GM23248 (cell line): ENCODE data around the gene DOCK6. TPM values are rescaled to one million over a fixed set of nuclear protein-coding genes. Genes with fewer than 3 reads are reported as not detected.
A peak's percentile ranks its signal among the peaks of the same experiment; 100 is the strongest.

Source experiments
- DNase-seq: peaks from one replicate; pipeline ENCODE4 v3.0.0-alpha.2; 2015
- H2AFZ ChIP-seq: fragments of 200-600 bp; sonication (generic); 2 replicates; pipeline ENCODE4 v1.6.1; 2016; ENCODE audit warnings: antibody characterized with exemption
- H3F3A ChIP-seq: fragments of 200-600 bp; sonication (generic); 2 replicates; pipeline ENCODE4 v1.6.1; 2016; ENCODE audit warnings: mild to moderate bottlenecking, antibody characterized with exemption, mixed run types; ENCODE audit not compliant: insufficient read depth
- H3K27ac ChIP-seq: fragments of 200-600 bp; sonication (generic); 2 replicates; pipeline ENCODE4 v1.5.1; 2016; ENCODE audit warnings: mild to moderate bottlenecking
- H3K27me3 ChIP-seq: fragments of 200-600 bp; sonication (generic); replicated peaks from 2 replicates; pipeline ENCODE4 v1.6.1; 2016; ENCODE audit warnings: mild to moderate bottlenecking; ENCODE audit not compliant: insufficient read depth
- H3K36me3 ChIP-seq: fragments of 200-600 bp; sonication (generic); 2 replicates; pipeline ENCODE4 v1.6.1; 2016; ENCODE audit warnings: low read depth, mild to moderate bottlenecking
- H3K4me1 ChIP-seq: fragments of 200-600 bp; sonication (generic); 2 replicates; pipeline ENCODE4 v1.6.1; 2016; ENCODE audit warnings: mild to moderate bottlenecking; ENCODE audit not compliant: insufficient read depth
- H3K4me2 ChIP-seq: fragments of 200-600 bp; sonication (generic); one replicate; pipeline ENCODE4 v1.6.1; 2016; ENCODE audit warnings: mild to moderate bottlenecking; ENCODE audit not compliant: unreplicated experiment
- H3K4me3 ChIP-seq: fragments of 200-600 bp; sonication (generic); 2 replicates; pipeline ENCODE4 v1.5.1; 2016; ENCODE audit warnings: mild to moderate bottlenecking
- H3K79me2 ChIP-seq: fragments of 200-600 bp; sonication (generic); 2 replicates; pipeline ENCODE4 v1.6.1; 2016; ENCODE audit warnings: mild to moderate bottlenecking; ENCODE audit not compliant: insufficient read depth
- H3K9ac ChIP-seq: fragments of 200-600 bp; sonication (generic); 2 replicates; pipeline ENCODE4 v1.6.1; 2016; ENCODE audit warnings: mild to moderate bottlenecking
- H3K9me2 ChIP-seq: fragments of 200-600 bp; sonication (generic); 2 replicates; pipeline ENCODE4 v1.6.1; 2016; ENCODE audit warnings: mixed run types, mild to moderate bottlenecking, moderate library complexity; ENCODE audit not compliant: insufficient read depth
- H3K9me3 ChIP-seq: fragments of 200-600 bp; sonication (generic); one replicate; pipeline ENCODE4 v1.6.1; 2017; ENCODE audit warnings: low read depth
- H4K20me1 ChIP-seq: fragments of 200-600 bp; sonication (generic); 2 replicates; pipeline ENCODE4 v1.6.0; 2016; ENCODE audit not compliant: insufficient read depth
- EZH2 ChIP-seq: fragments of 200-600 bp; sonication (generic); IDR thresholded peaks from 2 replicates; pipeline ENCODE4 v1.6.1; 2018; ENCODE audit warnings: antibody characterized with exemption, mild to moderate bottlenecking; ENCODE audit not compliant: insufficient read depth, poor library complexity, severe bottlenecking
- EZH2phosphoT487 ChIP-seq: fragments of 200-600 bp; sonication (generic); IDR thresholded peaks from 2 replicates; pipeline ENCODE4 v1.6.1; 2018; ENCODE audit warnings: antibody characterized with exemption, moderate library complexity, mild to moderate bottlenecking, low read depth; ENCODE audit not compliant: insufficient read depth
- WGBS, 2 experiments: methylation state at CpG; one replicate each; pipeline ENCODE4 v1.1.6; 2015 to 2017; ENCODE audit warnings: low lambda C conversion rate in 2 of 2, low coverage in 1 of 2; ENCODE audit errors: missing lambda C conversion rate in 2 of 2; 5-methylcytosine and 5-hydroxymethylcytosine counted together
- in situ Hi-C: fragments of 300-500 bp; cut with MboI; formaldehyde crosslinking; loops from 2 replicates; pipeline ENCODE4 v1.15.0; 2020
- polyA plus RNA-seq: library from polyadenylated mRNA; unstranded; fragments of >200 nt; fragmentation: Nextera tagmentation; extraction: Ambion mirVana; gene quantifications from 2 replicates; pipeline ENCODE4 v1.2.1, GENCODE V29; 2016
- total RNA-seq: library from RNA; depleted of rRNA; stranded (reverse); fragments of >200 nt; shearing (Covaris generic); gene quantifications from 2 replicates; pipeline ENCODE4 v1.2.3, GENCODE V29; 2014

The DOCK6 gene
- total and polyA plus RNA-seq, 2 experiments from 2014 or later = 10.7 to 11.8 TPM

- H3K4me1 ChIP-seq = no peaks in the 10 kb centered on the region
- H3K27ac ChIP-seq = no peak overlapping the region
- H3K4me3 ChIP-seq = no peak overlapping the region
- TF ChIP-seq EZH2 (no peak), EZH2phosphoT487 (no peak)
- DNase-seq = no peak
- no peak overlapping the region for H3K4me2 ChIP-seq
- H3K9me3 ChIP-seq = no peaks in the 10 kb centered on the region
- no peaks in the 10 kb centered on the region for H3K27me3 ChIP-seq
- in situ Hi-C loops = no loop called here
- no peak overlapping the region for H2AFZ ChIP-seq
- no peak overlapping the region for H3K9ac ChIP-seq
- H3F3A ChIP-seq = peaks cover 5% of the 10 kb centered on the region; the same call in 1 of the 2 replicates
- no peaks in the 10 kb centered on the region for H3K9me2 ChIP-seq
- WGBS, 2 experiments = 43 to 55% methylated on average over 11 of the region's 11 CpGs
- H4K20me1 ChIP-seq = no peaks in the 10 kb centered on the region
- no peaks in the 10 kb centered on the region for H3K79me2 ChIP-seq
- H3K36me3 ChIP-seq = no peaks in the 10 kb centered on the region
Measured at GRCh38 chr19:11300811-11301120, 38.4 kb upstream of the DOCK6 start.

- peaks cover 5% of the 10 kb centered on the region; the same call in 1 of the 2 replicates for H3F3A ChIP-seq
- no peaks in the 10 kb centered on the region for H3K27me3 ChIP-seq
- H3K9ac ChIP-seq = no peak overlapping the region
- H3K9me3 ChIP-seq = no peaks in the 10 kb centered on the region
- no peak overlapping the region for H3K4me3 ChIP-seq
- no peaks in the 10 kb centered on the region for H3K79me2 ChIP-seq
- 41 to 46% methylated on average over 8 of the region's 8 CpGs for WGBS, 2 experiments
- in situ Hi-C loops = loop anchor here (25.0 kb wide), 1 partner anchor 162 kb away; no protein-coding TSS in a partner anchor
- H3K36me3 ChIP-seq = no peaks in the 10 kb centered on the region
- no peak overlapping the region for H2AFZ ChIP-seq
- no peak overlapping the region for H3K27ac ChIP-seq
- H4K20me1 ChIP-seq = no peaks in the 10 kb centered on the region
- no peak for TF ChIP-seq EZH2phosphoT487
- no peak for TF ChIP-seq EZH2
- H3K4me1 ChIP-seq = no peaks in the 10 kb centered on the region
- H3K9me2 ChIP-seq = no peaks in the 10 kb centered on the region
- DNase-seq = no peak
- H3K4me2 ChIP-seq = no peak overlapping the region
Measured at GRCh38 chr19:11299946-11300810, 37.9 kb upstream of the DOCK6 start.

GRCh38 chr19:11296264-11296663 is 33.9 kb upstream of the DOCK6 start:
- Histone ChIP-seq H3F3A (peaks cover 9% of the 10 kb centered on the region), H3K4me1 (peaks cover 6% of the 10 kb centered on the region), H3K9me3 (no peaks in the 10 kb centered on the region), H3K27ac (no peak overlapping the region), H3K27me3 (no peaks in the 10 kb centered on the region), H3K79me2 (no peaks in the 10 kb centered on the region), H4K20me1 (no peaks in the 10 kb centered on the region), H3K36me3 (no peaks in the 10 kb centered on the region), H2AFZ (peak overlapping the region; percentile 49), H3K4me2 (no peak overlapping the region), H3K9ac (no peak overlapping the region), H3K9me2 (no peaks in the 10 kb centered on the region), H3K4me3 (no peak overlapping the region)
- no peak for TF ChIP-seq EZH2phosphoT487
- TF ChIP-seq EZH2 = no peak
- 17 to 20% methylated on average over 7 of the region's 7 CpGs for WGBS, 2 experiments
- in situ Hi-C loops = loop anchor here (25.0 kb wide), 1 partner anchor 166 kb away; no protein-coding TSS in a partner anchor
- peak; percentile 26 for DNase-seq

- H3K9me3 ChIP-seq = no peaks in the 10 kb centered on the region
- no peak for TF ChIP-seq EZH2phosphoT487
- no peak for TF ChIP-seq EZH2
- H3K79me2 ChIP-seq = no peaks in the 10 kb centered on the region
- no peak within 1 kb of the TSS for H3K4me2 ChIP-seq
- H4K20me1 ChIP-seq = no peaks in the 10 kb centered on the region
- H3K4me3 ChIP-seq = no peak within 1 kb of the TSS
- no peaks in the 10 kb centered on the region for H3K27me3 ChIP-seq
- H3K36me3 ChIP-seq = no peaks in the 10 kb centered on the region
- in situ Hi-C loops = loop anchor here (25.0 kb wide), 1 partner anchor 167 kb away; no protein-coding TSS in a partner anchor
- peak within 1 kb of the TSS; percentile 49 for H2AFZ ChIP-seq
- WGBS, 2 experiments = 83 to 84% methylated on average over 8 of the region's 8 CpGs
- no peak within 1 kb of the TSS for H3K27ac ChIP-seq
- no peak for DNase-seq
- peaks cover 6% of the 10 kb centered on the region for H3K4me1 ChIP-seq
- H3F3A ChIP-seq = peaks cover 9% of the 10 kb centered on the region
- no peak within 1 kb of the TSS for H3K9ac ChIP-seq
- no peaks in the 10 kb centered on the region for H3K9me2 ChIP-seq
Measured at GRCh38 chr19:11295665-11296245, 33.4 kb upstream of the DOCK6 start, which contains the start of gene TSPAN16. Gene TSPAN16 (plus strand): TSS chr19:11296160. CDS start chr19:11296298, 138 bp downstream.
